C4-2B (cell line): Measurements from ENCODE around the gene DYRK4.

Experiments
- ZFX ChIP-seq: fragments of 450-650 bp; IDR thresholded peaks from 2 replicates; pipeline ENCODE4 v1.6.1; 2017
- TF ChIP-seq, protein P1 (sequence below): fragments of 450-650 bp; conservative IDR thresholded peaks from 2 replicates; pipeline ENCODE4 v1.5.1; 2017; ENCODE audit warnings: mild to moderate bottlenecking

DNA sequence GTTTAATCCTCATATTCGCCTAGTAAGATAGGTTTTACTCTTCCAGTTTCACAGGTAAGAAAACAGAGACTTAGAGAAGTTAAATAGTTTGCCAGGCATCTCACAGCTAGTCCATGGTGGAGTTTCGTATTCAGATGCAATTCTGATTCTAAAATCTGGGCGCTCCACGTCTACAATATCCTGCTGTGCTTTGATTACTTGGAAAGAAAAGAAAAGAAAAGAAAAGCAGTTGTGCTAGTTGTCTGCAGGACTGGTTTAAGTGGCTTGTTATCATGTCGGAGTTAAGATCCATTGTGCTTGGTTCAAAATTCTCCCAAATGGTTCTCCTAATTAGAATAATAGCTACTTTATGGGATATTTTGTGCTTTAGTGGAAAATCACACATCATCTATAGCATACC is 68.3 kb downstream of the DYRK4 start:
- TF ChIP-seq, protein P1, sequence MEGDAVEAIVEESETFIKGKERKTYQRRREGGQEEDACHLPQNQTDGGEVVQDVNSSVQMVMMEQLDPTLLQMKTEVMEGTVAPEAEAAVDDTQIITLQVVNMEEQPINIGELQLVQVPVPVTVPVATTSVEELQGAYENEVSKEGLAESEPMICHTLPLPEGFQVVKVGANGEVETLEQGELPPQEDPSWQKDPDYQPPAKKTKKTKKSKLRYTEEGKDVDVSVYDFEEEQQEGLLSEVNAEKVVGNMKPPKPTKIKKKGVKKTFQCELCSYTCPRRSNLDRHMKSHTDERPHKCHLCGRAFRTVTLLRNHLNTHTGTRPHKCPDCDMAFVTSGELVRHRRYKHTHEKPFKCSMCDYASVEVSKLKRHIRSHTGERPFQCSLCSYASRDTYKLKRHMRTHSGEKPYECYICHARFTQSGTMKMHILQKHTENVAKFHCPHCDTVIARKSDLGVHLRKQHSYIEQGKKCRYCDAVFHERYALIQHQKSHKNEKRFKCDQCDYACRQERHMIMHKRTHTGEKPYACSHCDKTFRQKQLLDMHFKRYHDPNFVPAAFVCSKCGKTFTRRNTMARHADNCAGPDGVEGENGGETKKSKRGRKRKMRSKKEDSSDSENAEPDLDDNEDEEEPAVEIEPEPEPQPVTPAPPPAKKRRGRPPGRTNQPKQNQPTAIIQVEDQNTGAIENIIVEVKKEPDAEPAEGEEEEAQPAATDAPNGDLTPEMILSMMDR, result no peak
- no peak for TF ChIP-seq ZFX
